ENCODE data around the gene MUSTN1. TPM values are rescaled to one million over a fixed set of nuclear protein-coding genes. Genes with fewer than 3 reads are reported as not detected.

Gene MUSTN1
- total and polyA plus RNA-seq, 2 donors (not counting 3 experiments of a cell fraction or from before 2014, with no cell fraction given), result 1.1 to 2.2 TPM

- FAIRE-seq, result no peak
- ChIA-PET POLR2A (no interaction called here), CTCF (interaction anchor here (0.6 to 1.6 kb wide), 5 partner anchors 13 to 222 kb away, joined by 3 to 4 read pairs (median 3); no protein-coding TSS in a partner anchor)
- no peaks in the 10 kb centered on the region for H3K36me3 ChIP-seq (ENCODE audit: control insufficient read depth in 2 of 2, extremely low read depth in 1 of 2, insufficient read depth in 2 of 2, low read length in 2 of 2)
- no peaks in the 10 kb centered on the region for H3K4me1 ChIP-seq (ENCODE audit: control insufficient read depth, extremely low read depth, insufficient read depth, low read length)
- no peak overlapping the region for H3K4me3 ChIP-seq (replicated peaks in 1 of 3; ENCODE audit: insufficient read depth in 1 of 3, low read depth in 1 of 3, low read length in 3 of 3)
- H3K79me2 ChIP-seq (ENCODE audit: control insufficient read depth, insufficient read depth, low read length), result no peaks in the 10 kb centered on the region
- TF ChIP-seq POLR2A (IDR thresholded peaks at IDR 0.05; ENCODE audit: low read depth, low read length) (no peak), POLR2AphosphoS5 (IDR thresholded peaks at IDR 0.05; ENCODE audit: insufficient read depth, low read depth, low read length) (no peak), FOS (IDR thresholded peaks at IDR 0.05; ENCODE audit: borderline replicate concordance, insufficient read depth, low read length) (no peak), JUN (IDR thresholded peaks at IDR 0.05; ENCODE audit: borderline replicate concordance, insufficient read depth, insufficient read length, low read depth) (no peak), GATA2 (IDR thresholded peaks at IDR 0.05; ENCODE audit: insufficient read depth, insufficient read length, low read depth, low read length) (no peak), MYC (IDR thresholded peaks at IDR 0.05; ENCODE audit: low read depth, low read length) (no peak), EZH2 (IDR thresholded peaks at IDR 0.05; ENCODE audit: borderline replicate concordance, low read depth, low read length, severe bottlenecking) (no peak)
- TF ChIP-seq, protein P1, sequence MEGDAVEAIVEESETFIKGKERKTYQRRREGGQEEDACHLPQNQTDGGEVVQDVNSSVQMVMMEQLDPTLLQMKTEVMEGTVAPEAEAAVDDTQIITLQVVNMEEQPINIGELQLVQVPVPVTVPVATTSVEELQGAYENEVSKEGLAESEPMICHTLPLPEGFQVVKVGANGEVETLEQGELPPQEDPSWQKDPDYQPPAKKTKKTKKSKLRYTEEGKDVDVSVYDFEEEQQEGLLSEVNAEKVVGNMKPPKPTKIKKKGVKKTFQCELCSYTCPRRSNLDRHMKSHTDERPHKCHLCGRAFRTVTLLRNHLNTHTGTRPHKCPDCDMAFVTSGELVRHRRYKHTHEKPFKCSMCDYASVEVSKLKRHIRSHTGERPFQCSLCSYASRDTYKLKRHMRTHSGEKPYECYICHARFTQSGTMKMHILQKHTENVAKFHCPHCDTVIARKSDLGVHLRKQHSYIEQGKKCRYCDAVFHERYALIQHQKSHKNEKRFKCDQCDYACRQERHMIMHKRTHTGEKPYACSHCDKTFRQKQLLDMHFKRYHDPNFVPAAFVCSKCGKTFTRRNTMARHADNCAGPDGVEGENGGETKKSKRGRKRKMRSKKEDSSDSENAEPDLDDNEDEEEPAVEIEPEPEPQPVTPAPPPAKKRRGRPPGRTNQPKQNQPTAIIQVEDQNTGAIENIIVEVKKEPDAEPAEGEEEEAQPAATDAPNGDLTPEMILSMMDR (IDR thresholded peaks at IDR 0.05; ENCODE audit: extremely low read depth in 1 of 2, insufficient read depth in 1 of 2, low read depth in 1 of 2, low read length in 2 of 2), result no peak
- TF ChIP-seq, protein P2, sequence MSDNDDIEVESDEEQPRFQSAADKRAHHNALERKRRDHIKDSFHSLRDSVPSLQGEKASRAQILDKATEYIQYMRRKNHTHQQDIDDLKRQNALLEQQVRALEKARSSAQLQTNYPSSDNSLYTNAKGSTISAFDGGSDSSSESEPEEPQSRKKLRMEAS (IDR thresholded peaks at IDR 0.05; ENCODE audit: insufficient read depth, insufficient read length), result no peak
- no peaks in the 10 kb centered on the region for H3K27me3 ChIP-seq (ENCODE audit: control insufficient read depth in 2 of 2, insufficient read depth in 2 of 2, low read length in 2 of 2)
- H3K4me2 ChIP-seq (ENCODE audit: insufficient read depth, low read length), result no peak overlapping the region
- no TSS peak for BruUV-seq (replicated peaks)
- H3K9me1 ChIP-seq (replicated peaks; ENCODE audit: control insufficient read depth, extremely low read depth, insufficient read depth, low read length), result no peaks in the 10 kb centered on the region
- intact Hi-C loops (cut with micrococcal nuclease), result no loop called here
- H3K9ac ChIP-seq (replicated peaks; ENCODE audit: extremely low read depth, insufficient read depth, low read length), result no peak overlapping the region
- dilution Hi-C loops (cut with MboI; ENCODE audit: extremely low pct_ligation_motif_present, low sequenced_read_pairs), result no loop called here
- H4K20me1 ChIP-seq (replicated peaks; ENCODE audit: control insufficient read depth, extremely low read depth, insufficient read depth, low read length), result no peaks in the 10 kb centered on the region
- H3K27ac ChIP-seq (ENCODE audit: insufficient read depth, low read depth, low read length), result no peak overlapping the region
- no peak for DNase-seq (ENCODE audit: low read depth, low spot score)
- H3K9me3 ChIP-seq (replicated peaks; ENCODE audit: control insufficient read depth, insufficient read depth, low read length), result no peaks in the 10 kb centered on the region
- H2AFZ ChIP-seq (ENCODE audit: low read depth, low read length), result no peak overlapping the region
Measured at GRCh38 chr3:52880047-52880446, 45.2 kb upstream of the MUSTN1 start.
